ENCODE data around the gene POLD1. TPM values are rescaled to one million over a fixed set of nuclear protein-coding genes. Genes with fewer than 3 reads are reported as not detected.

POLD1 gene
- 141 and 173 TPM in 2 replicates for total RNA-seq (2014; rRNA removed; shearing (Covaris generic))
- 111 and 113 TPM in 2 replicates for polyA plus RNA-seq (2016; fragmentation: Nextera tagmentation; extraction: Ambion mirVana)
- long read RNA-seq, transcript POLD1-201 (27 exons, 3,444 nt) = major isoform, 10 of 25 reads
- long read RNA-seq, partial matches to known transcripts = 5 of 25 reads
- long read RNA-seq, other reads (novel, unspliced or antisense) = 10 of 25 reads

DNA sequence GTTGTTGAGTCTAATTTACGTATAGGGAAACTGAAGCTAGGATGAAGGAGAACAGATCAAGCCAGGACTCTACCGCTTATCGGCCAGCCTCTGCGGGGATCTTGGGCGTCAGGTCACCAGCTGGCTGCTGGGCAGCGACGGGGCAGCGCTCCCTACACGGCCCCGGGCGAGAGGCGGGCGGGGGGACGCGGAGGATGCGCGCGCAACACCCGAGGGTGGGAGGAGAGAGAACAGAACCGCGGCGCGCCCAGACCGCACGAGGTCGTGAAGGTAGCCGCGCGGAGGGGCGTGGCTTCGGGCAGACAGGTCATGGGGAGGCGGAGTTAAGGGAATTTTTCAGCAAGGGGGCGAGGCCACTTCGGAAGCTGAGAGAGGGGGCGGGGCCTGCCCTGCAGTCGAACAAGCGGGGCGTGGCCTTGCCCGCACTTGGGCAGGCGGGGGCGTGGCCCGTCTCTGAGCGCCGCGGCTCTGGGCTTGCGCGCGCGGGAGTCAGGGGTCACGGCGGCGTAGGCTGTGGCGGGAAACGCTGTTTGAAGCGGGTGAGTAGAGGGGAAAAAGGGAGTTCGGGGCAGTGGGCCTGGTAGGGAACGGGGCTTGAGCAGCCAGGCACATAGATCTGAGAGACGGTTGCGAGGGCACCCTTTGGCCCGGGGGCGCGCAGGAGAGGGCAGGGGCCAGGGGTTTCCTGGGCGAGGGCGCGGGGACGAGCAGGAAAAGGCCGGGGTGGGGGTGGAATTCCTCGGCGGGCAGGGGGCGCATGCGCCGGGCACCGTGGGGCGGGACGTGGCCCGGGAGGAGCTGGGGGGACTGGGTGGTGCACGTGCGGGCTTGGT, at the start of gene POLD1:
Gene POLD1, plus strand, starts transcription at position 496 of the 833 bp plus-strand sequence. CDS start 14,505 bp downstream, outside the sequence.
- DNase-seq (ENCODE audit: low spot score) (peak; percentile 100), ATAC-seq (peak; percentile 86)
- Histone ChIP-seq H3K9me2 (ENCODE audit: insufficient read depth) (no peaks in the 10 kb centered on the region), H3K4me2 (peak within 1 kb of the TSS; percentile 96), H3K4me1 (ENCODE audit: insufficient read depth) (peaks cover 18% of the 10 kb centered on the region), H3F3A (replicated peaks; ENCODE audit: low read depth) (peaks cover 6% of the 10 kb centered on the region), H3K36me3 (ENCODE audit: insufficient read depth) (peaks cover 7% of the 10 kb centered on the region; the same call in 1 of the 2 replicates), H3K79me2 (replicated peaks; ENCODE audit: insufficient read depth) (peaks cover 45% of the 10 kb centered on the region), H3K27me3 (ENCODE audit: insufficient read depth) (no peaks in the 10 kb centered on the region), H2AFZ (no peak within 1 kb of the TSS), H3K27ac (ENCODE audit: low read depth) (peak within 1 kb of the TSS; percentile 84), H3K4me3 (peak within 1 kb of the TSS; percentile 84), H4K20me1 (replicated peaks; ENCODE audit: insufficient read depth) (peaks cover 8% of the 10 kb centered on the region)
- Mint-ChIP-seq H3K9me3 (peaks cover 9% of the 10 kb centered on the region; the same call in 1 of the 3 replicates), H3K27me3 (ENCODE audit: insufficient read depth, low read depth, poor library complexity) (peaks cover 12% of the 10 kb centered on the region), H3K4me3 (peak within 1 kb of the TSS; percentile 89), H3K4me1 (peaks cover 21% of the 10 kb centered on the region), H3K36me3 (ENCODE audit: low read depth) (peaks cover 56% of the 10 kb centered on the region), H3K27ac (peak within 1 kb of the TSS; percentile 98)
- no peak for TF ChIP-seq NANOG (IDR thresholded peaks at IDR 0.05; ENCODE audit: borderline replicate concordance)
- TF ChIP-seq POLR2AphosphoS5 (IDR thresholded peaks at IDR 0.05; ENCODE audit: low read depth) = peak; percentile 90
- no peak for TF ChIP-seq CREB1 (CRISPR knock-in tag; IDR thresholded peaks at IDR 0.05; ENCODE audit: low read depth)
- no peak for TF ChIP-seq EZH2 (IDR thresholded peaks at IDR 0.05; ENCODE audit: low read depth, unreplicated experiment)
- TF ChIP-seq STAT1 (IDR thresholded peaks at IDR 0.05; ENCODE audit: unreplicated experiment) = no peak
- no peak for TF ChIP-seq ZNF114 (CRISPR knock-in tag; IDR thresholded peaks at IDR 0.05)

DNA sequence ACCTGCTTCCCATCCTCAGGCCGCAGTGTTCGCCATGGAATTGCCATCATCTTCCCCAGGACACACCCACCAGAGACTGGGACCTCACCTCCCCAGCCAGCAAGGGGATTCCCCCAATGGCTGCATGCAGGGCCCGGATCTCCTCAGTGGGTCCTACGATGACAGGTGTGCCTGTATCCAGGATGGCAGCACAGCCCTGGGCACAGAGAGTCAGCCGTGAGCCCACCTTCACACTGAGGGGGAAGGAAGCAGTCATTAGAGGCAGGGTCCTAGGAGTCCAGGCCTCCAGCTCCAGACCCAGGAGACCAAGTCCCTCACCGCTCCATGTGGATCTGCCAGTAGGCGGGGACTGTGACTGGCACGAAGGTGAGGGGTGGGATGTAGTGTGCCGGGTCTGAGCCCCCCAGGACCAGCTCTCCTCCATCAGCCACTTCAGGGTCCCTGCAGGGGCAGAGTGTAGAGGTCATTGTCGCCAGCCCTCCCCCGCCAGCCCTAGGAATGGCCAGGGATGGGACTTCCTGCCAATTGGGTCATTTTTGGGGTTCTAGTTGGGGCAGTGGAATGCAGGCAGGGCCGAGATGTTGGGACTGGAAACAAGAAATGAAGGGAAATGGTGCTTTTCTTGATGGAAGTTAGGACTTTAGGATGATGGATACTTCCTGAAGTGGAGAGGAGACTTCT, 49.3 kb upstream of the POLD1 start:
- DNase-seq (ENCODE audit: low spot score) = no peak
- TF ChIP-seq, protein P1, sequence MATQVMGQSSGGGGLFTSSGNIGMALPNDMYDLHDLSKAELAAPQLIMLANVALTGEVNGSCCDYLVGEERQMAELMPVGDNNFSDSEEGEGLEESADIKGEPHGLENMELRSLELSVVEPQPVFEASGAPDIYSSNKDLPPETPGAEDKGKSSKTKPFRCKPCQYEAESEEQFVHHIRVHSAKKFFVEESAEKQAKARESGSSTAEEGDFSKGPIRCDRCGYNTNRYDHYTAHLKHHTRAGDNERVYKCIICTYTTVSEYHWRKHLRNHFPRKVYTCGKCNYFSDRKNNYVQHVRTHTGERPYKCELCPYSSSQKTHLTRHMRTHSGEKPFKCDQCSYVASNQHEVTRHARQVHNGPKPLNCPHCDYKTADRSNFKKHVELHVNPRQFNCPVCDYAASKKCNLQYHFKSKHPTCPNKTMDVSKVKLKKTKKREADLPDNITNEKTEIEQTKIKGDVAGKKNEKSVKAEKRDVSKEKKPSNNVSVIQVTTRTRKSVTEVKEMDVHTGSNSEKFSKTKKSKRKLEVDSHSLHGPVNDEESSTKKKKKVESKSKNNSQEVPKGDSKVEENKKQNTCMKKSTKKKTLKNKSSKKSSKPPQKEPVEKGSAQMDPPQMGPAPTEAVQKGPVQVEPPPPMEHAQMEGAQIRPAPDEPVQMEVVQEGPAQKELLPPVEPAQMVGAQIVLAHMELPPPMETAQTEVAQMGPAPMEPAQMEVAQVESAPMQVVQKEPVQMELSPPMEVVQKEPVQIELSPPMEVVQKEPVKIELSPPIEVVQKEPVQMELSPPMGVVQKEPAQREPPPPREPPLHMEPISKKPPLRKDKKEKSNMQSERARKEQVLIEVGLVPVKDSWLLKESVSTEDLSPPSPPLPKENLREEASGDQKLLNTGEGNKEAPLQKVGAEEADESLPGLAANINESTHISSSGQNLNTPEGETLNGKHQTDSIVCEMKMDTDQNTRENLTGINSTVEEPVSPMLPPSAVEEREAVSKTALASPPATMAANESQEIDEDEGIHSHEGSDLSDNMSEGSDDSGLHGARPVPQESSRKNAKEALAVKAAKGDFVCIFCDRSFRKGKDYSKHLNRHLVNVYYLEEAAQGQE (IDR thresholded peaks at IDR 0.05; ENCODE audit: unreplicated experiment) = no peak
- TF ChIP-seq, protein P2, sequence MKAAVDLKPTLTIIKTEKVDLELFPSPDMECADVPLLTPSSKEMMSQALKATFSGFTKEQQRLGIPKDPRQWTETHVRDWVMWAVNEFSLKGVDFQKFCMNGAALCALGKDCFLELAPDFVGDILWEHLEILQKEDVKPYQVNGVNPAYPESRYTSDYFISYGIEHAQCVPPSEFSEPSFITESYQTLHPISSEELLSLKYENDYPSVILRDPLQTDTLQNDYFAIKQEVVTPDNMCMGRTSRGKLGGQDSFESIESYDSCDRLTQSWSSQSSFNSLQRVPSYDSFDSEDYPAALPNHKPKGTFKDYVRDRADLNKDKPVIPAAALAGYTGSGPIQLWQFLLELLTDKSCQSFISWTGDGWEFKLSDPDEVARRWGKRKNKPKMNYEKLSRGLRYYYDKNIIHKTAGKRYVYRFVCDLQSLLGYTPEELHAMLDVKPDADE (IDR thresholded peaks at IDR 0.05) = no peak
- TF ChIP-seq NANOG (IDR thresholded peaks at IDR 0.05; ENCODE audit: borderline replicate concordance) (no peak), POLR2AphosphoS5 (IDR thresholded peaks at IDR 0.05; ENCODE audit: low read depth) (no peak)

More for the DNA sequence above, 49.3 kb upstream of the POLD1 start:
- H3K27me3 Mint-ChIP-seq (ENCODE audit: insufficient read depth, low read depth, poor library complexity) = peaks cover 5% of the 10 kb centered on the region
- Histone ChIP-seq H4K20me1 (replicated peaks; ENCODE audit: insufficient read depth) (no peaks in the 10 kb centered on the region; the same call in 1 of the 2 replicates), H3K36me3 (ENCODE audit: insufficient read depth) (no peaks in the 10 kb centered on the region), H3K27me3 (ENCODE audit: insufficient read depth) (peaks cover 5% of the 10 kb centered on the region; the same call in 1 of the 2 replicates), H3K9me2 (ENCODE audit: insufficient read depth) (0 out of 2 replicates have a peak, but pooled peaks cover 3% of the 10 kb centered on the region), H3K79me2 (replicated peaks; ENCODE audit: insufficient read depth) (peaks cover 4% of the 10 kb centered on the region), H3K4me2 (no peak overlapping the region), H3K27ac (ENCODE audit: low read depth) (no peak overlapping the region), H3K4me1 (ENCODE audit: insufficient read depth) (peaks cover 11% of the 10 kb centered on the region), H3K4me3 (no peak overlapping the region), H2AFZ (no peak overlapping the region), H3F3A (replicated peaks; ENCODE audit: low read depth) (peaks cover 17% of the 10 kb centered on the region)
- no peak for ATAC-seq
- no peak overlapping the region for H3K4me3 Mint-ChIP-seq
- no peaks in the 10 kb centered on the region for H3K4me1 Mint-ChIP-seq
- peaks cover 49% of the 10 kb centered on the region for H3K36me3 Mint-ChIP-seq (ENCODE audit: low read depth)
- H3K9me3 Mint-ChIP-seq = peaks cover 94% of the 10 kb centered on the region
- H3K27ac Mint-ChIP-seq = no peak overlapping the region

All from GM23338 (cell line).